HG03460 (cell line): ENCODE data around the gene PPEF1.

ENCODE experiments used
- ATAC-seq: cut with Tn5 transposase; IDR thresholded peaks from one replicate; pipeline ENCODE4 v1.9.1; 2021; ENCODE audit not compliant: unreplicated experiment

Gene PPEF1

GRCh38 chrX:18875256-18875878 is 167.9 kb downstream of the PPEF1 start:
- ATAC-seq = no peak

- no peak for ATAC-seq
Measured at GRCh38 chrX:18877469-18877868, 170.0 kb downstream of the PPEF1 start.
